ENCODE data around the gene ZNF423.

ZNF423 gene

GRCh38 chr16:49781401-49781800, 74.5 kb downstream of the ZNF423 start:
- DNase-seq (ENCODE audit: low read depth): no peak

- DNase-seq (ENCODE audit: low read depth): no peak
Observed at GRCh38 chr16:49780433-49780832, 75.5 kb downstream of the ZNF423 start.

GRCh38 chr16:49779979-49780378, 75.9 kb downstream of the ZNF423 start:
- no peak for DNase-seq (ENCODE audit: low read depth)

- no peak for DNase-seq (ENCODE audit: low read depth)
Observed at GRCh38 chr16:49778202-49778930, 77.5 kb downstream of the ZNF423 start.

- DNase-seq (ENCODE audit: low read depth): no peak
Observed at GRCh38 chr16:49776734-49777133, 79.2 kb downstream of the ZNF423 start.

- DNase-seq (ENCODE audit: low read depth): no peak
Observed at GRCh38 chr16:49776085-49776595, 79.8 kb downstream of the ZNF423 start.

- no peak for DNase-seq (ENCODE audit: low read depth)
Observed at GRCh38 chr16:49775581-49775980, 80.3 kb downstream of the ZNF423 start.

- DNase-seq (ENCODE audit: low read depth): no peak
Observed at GRCh38 chr16:49775018-49775417, 80.9 kb downstream of the ZNF423 start.

- no peak for DNase-seq (ENCODE audit: low read depth)
Observed at GRCh38 chr16:49773534-49774475, 82.1 kb downstream of the ZNF423 start.

- DNase-seq (ENCODE audit: low read depth): no peak
Observed at GRCh38 chr16:49767998-49768397, 87.9 kb downstream of the ZNF423 start.

- no peak for DNase-seq (ENCODE audit: low read depth)
Observed at GRCh38 chr16:49767414-49767813, 88.5 kb downstream of the ZNF423 start.

GRCh38 chr16:49766225-49766624, 89.7 kb downstream of the ZNF423 start:
- DNase-seq (ENCODE audit: low read depth): no peak

- DNase-seq (ENCODE audit: low read depth): no peak
Observed at GRCh38 chr16:49763826-49764225, 92.1 kb downstream of the ZNF423 start.

- no peak for DNase-seq (ENCODE audit: low read depth)
Observed at GRCh38 chr16:49760815-49761214, 95.1 kb downstream of the ZNF423 start.

- DNase-seq (ENCODE audit: low read depth): no peak
Observed at GRCh38 chr16:49757559-49758069, 98.3 kb downstream of the ZNF423 start.

- no peak for DNase-seq (ENCODE audit: low read depth)
Observed at GRCh38 chr16:49756775-49757558, 98.9 kb downstream of the ZNF423 start.

- no peak for DNase-seq (ENCODE audit: low read depth)
Observed at GRCh38 chr16:49755716-49756505, 100.0 kb downstream of the ZNF423 start.

GRCh38 chr16:49755313-49755620, 100.6 kb downstream of the ZNF423 start:
- DNase-seq (ENCODE audit: low read depth): no peak

- no peak for DNase-seq (ENCODE audit: low read depth)
Observed at GRCh38 chr16:49754495-49755312, 101.2 kb downstream of the ZNF423 start.

- DNase-seq (ENCODE audit: low read depth): no peak
Observed at GRCh38 chr16:49750341-49751000, 105.4 kb downstream of the ZNF423 start.
